Left ventricle myocardium inferior (tissue), 1 donor: ENCODE data around the gene MVP. TPM values are rescaled to one million over a fixed set of nuclear protein-coding genes. Genes with fewer than 3 reads are reported as not detected.

ENCODE experiments used
- DNase-seq: peaks from one replicate; pipeline ENCODE4 v3.0.0-alpha.2; 2020
- H3K27ac ChIP-seq: fragments of 200-600 bp; replicated peaks from 2 replicates; pipeline ENCODE4 v1.8.0; 2021
- H3K27me3 ChIP-seq: fragments of 200-600 bp; 2 replicates; pipeline ENCODE4 v1.8.0; 2021; ENCODE audit warnings: low read depth
- H3K36me3 ChIP-seq: fragments of 200-600 bp; 2 replicates; pipeline ENCODE4 v1.8.0; 2021
- H3K4me1 ChIP-seq: fragments of 200-600 bp; 2 replicates; pipeline ENCODE4 v1.8.0; 2021
- H3K4me3 ChIP-seq: fragments of 200-600 bp; 2 replicates; pipeline ENCODE4 v1.8.0; 2021; ENCODE audit warnings: mild to moderate bottlenecking, moderate library complexity
- H3K9me3 ChIP-seq: fragments of 200-600 bp; replicated peaks from 2 replicates; pipeline ENCODE4 v1.8.0; 2021
- intact Hi-C: fragments of 100-400 bp; cut with micrococcal nuclease; formaldehyde crosslinking; loops from one replicate; pipeline ENCODE4 v1.11.0; 2022
- total RNA-seq: library from RNA; stranded (reverse); fragmentation: NEBNext Ultra II Directional; extraction: Animal tissue kit (Norgen Biotek cat#: 25700); gene quantifications from one replicate; pipeline ENCODE4 v1.2.1, GENCODE V29; 2021
- TF ChIP-seq, protein P1 (sequence below): fragments of 200-600 bp; IDR thresholded peaks from 2 replicates; pipeline ENCODE4 v1.8.0; 2021; ENCODE audit warnings: antibody characterized with exemption, mild to moderate bottlenecking, borderline replicate concordance
- donor health status: DM: no; HTN: yes; CAD: no; lungs with severe emphysema.

MVP gene
- total RNA-seq, 1 donor from 2014 or later, result 38.6 TPM

DNA sequence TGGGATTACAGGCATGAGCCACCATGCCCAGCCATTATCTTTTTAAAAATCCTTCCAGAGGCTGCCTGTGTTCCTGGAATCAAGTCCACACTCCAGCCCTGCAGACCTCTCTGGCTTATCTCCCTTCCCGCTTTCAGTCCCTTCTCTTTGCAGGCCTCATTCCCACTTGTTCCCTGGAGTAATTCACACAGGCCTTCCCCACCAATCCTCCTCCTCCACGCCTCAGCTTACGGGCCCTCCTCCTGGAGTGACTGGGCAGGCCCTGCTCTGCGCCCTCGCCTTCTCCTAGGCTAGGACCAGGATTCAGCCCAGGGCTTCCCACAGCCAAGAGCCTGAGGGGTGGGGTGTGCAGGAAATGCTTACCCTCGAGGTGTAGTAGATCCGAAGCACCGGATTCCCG is 40.0 kb downstream of the MVP start:
- DNase-seq, result peak; percentile 41
- Histone ChIP-seq H3K4me3 (no peak overlapping the region), H3K27me3 (no peaks in the 10 kb centered on the region), H3K4me1 (peaks cover 38% of the 10 kb centered on the region), H3K9me3 (no peaks in the 10 kb centered on the region), H3K36me3 (peaks cover 33% of the 10 kb centered on the region), H3K27ac (no peak overlapping the region)
- TF ChIP-seq, protein P1, sequence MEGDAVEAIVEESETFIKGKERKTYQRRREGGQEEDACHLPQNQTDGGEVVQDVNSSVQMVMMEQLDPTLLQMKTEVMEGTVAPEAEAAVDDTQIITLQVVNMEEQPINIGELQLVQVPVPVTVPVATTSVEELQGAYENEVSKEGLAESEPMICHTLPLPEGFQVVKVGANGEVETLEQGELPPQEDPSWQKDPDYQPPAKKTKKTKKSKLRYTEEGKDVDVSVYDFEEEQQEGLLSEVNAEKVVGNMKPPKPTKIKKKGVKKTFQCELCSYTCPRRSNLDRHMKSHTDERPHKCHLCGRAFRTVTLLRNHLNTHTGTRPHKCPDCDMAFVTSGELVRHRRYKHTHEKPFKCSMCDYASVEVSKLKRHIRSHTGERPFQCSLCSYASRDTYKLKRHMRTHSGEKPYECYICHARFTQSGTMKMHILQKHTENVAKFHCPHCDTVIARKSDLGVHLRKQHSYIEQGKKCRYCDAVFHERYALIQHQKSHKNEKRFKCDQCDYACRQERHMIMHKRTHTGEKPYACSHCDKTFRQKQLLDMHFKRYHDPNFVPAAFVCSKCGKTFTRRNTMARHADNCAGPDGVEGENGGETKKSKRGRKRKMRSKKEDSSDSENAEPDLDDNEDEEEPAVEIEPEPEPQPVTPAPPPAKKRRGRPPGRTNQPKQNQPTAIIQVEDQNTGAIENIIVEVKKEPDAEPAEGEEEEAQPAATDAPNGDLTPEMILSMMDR, result no peak
- intact Hi-C loops, result no loop called here

DNA sequence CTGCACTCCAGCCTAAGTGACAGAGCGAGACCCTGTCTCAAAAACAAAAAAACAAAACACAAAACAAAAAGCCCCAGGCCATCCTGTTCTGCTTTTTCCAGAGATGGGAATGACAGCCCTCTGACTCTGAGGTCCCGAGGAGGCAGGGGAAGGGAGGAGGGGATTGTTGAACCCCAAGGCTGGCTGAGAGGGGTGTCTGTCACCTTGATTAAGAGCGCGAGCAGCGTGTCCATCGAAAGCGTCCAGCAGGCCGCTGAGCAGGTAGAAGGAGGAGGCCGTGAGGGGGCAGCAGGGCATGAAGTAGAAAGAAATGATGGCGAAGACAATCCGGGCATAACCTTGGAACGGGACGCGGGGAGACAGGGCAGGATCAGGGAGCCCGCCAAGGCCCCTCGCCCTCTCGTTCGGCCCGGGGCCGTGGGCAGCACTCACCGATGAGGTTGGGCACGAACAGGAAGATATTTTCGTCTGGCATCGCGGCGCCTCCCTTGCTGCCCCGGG is 42.2 kb downstream of the MVP start:
- Histone ChIP-seq H3K4me3 (peak overlapping the region; percentile 95), H3K36me3 (peaks cover 33% of the 10 kb centered on the region), H3K9me3 (no peaks in the 10 kb centered on the region), H3K4me1 (peaks cover 31% of the 10 kb centered on the region), H3K27ac (peak overlapping the region; percentile 94), H3K27me3 (no peaks in the 10 kb centered on the region)
- peak; percentile 24 for DNase-seq
- intact Hi-C loops, result no loop called here
- TF ChIP-seq, protein P1, result no peak

DNA sequence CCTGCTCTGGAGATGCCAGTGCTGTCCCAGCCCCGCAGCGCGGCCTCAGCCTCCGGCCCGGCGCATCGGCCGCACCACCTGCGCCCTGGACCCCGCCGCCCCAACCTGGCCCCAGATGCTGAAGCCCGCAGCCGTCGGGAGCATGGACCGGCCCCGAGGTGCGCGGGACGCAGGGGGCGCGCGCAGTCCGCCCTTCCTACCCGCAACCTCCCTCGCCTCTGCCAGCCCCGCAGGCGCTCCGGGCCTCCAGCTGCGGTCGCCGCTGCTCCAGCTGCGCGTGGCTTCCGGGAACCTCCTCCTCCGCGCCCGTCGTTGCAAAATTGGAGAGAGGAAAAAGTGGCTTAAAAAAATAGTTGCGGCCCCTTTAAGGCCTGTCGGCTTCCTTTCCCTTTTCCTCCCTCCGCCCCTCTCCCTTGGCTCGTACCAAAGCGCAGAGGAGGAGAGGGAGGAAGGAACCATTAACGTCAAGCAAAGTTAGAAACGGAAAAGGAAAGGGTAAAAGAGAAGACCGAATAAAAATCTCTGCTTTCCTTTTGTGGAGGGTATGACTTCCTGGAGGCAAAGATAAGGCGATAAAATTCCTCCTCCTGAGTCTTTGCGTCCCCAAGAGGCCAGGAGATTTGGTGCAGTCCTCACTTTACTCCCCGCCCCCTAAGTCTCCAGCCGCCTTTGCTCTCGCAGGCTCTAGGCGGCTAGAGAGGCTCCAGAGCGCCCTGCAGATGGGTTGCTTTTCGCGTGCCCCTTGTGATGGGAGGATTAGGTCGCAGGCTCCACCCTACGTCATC is 42.8 kb downstream of the MVP start, which contains the start of gene CDIPT:
CDIPT (minus strand) TSS at position 343 of the 785 bp plus-strand sequence. CDS start 369 bp downstream, outside the sequence.
- Histone ChIP-seq H3K4me3 (peak within 1 kb of the TSS; percentile 95), H3K4me1 (peaks cover 31% of the 10 kb centered on the region), H3K9me3 (no peaks in the 10 kb centered on the region), H3K36me3 (peaks cover 33% of the 10 kb centered on the region), H3K27ac (peak within 1 kb of the TSS; percentile 94), H3K27me3 (no peaks in the 10 kb centered on the region)
- TF ChIP-seq, protein P1, result peak; percentile 60
- DNase-seq, result peak; percentile 93
- intact Hi-C loops, result no loop called here

DNA sequence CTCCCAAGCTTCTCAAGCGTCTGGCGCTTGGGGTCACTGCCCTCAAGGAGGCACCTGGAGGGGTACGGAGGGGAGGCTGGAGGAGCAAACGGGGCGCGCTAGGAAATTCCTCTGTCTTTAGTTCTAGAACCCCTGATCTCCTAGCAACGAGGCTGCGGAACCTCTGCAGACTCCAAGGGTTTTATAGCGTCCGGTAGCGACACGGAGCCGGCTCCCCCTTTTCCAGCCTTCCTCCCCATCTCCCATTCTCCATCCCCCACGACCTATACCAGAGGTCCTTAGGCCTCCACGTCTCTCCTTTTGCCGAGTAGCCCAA is 43.4 kb downstream of the MVP start:
- intact Hi-C loops, result no loop called here
- no peaks in the 10 kb centered on the region for H3K27me3 ChIP-seq
- peaks cover 31% of the 10 kb centered on the region for H3K4me1 ChIP-seq
- peaks cover 28% of the 10 kb centered on the region for H3K36me3 ChIP-seq
- H3K9me3 ChIP-seq, result no peaks in the 10 kb centered on the region
- TF ChIP-seq, protein P1, result no peak
- H3K4me3 ChIP-seq, result peak overlapping the region; percentile 95
- DNase-seq, result no peak
- H3K27ac ChIP-seq, result peak overlapping the region; percentile 94

DNA sequence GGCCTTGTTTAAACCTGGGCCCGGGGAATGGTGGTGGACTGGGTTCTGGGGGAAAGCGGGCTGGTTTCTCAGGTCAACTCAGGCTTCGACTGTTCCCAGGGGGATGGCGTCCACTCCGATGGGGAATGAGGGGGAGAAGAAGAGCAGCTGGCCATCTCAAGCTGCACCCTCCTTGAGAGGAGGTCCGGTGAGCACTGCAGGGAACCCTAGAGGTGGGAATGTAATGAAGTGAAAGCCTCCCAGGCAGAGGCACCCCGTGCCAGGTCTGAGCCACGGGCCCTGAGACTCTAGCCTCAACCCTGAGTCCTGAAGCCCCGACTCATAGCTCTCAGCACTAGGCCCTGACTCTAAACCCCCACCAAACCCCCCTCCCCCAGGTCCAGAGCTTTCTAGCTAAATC is 43.9 kb downstream of the MVP start:
- intact Hi-C loops, result no loop called here
- TF ChIP-seq, protein P1, result no peak
- Histone ChIP-seq H3K9me3 (no peaks in the 10 kb centered on the region), H3K36me3 (peaks cover 22% of the 10 kb centered on the region), H3K27ac (no peak overlapping the region), H3K27me3 (no peaks in the 10 kb centered on the region), H3K4me3 (no peak overlapping the region), H3K4me1 (peaks cover 31% of the 10 kb centered on the region)
- DNase-seq, result no peak
